Naive thymus-derived CD4-positive, alpha-beta T cell (primary cell): ENCODE measurements around the gene MED12L. TPM values are rescaled to one million over a fixed set of nuclear protein-coding genes. Genes with fewer than 3 reads are reported as not detected.

ENCODE experiments used
- ATAC-seq: fragments of 150-1000 bp; cut with Tn5 transposase; 2 replicates; pipeline ENCODE4 v1.10.0; 2021; ENCODE audit warnings: mild to moderate bottlenecking, moderate library complexity
- CTCF ChIA-PET: fragments of 350-600 bp; sonication (Branson Sonifier 250); formaldehyde crosslinking; loops from one replicate; lab custom pipeline; 2021; ENCODE audit warnings: antibody characterized with exemption; lab: Charles Lee
- POLR2A ChIA-PET: fragments of 350-600 bp; sonication (Branson Sonifier 250); formaldehyde crosslinking; loops from one replicate; lab custom pipeline; 2021; ENCODE audit warnings: antibody characterized with exemption, inconsistent platforms; lab: Charles Lee
- DNase-seq, 9 donors: peaks; one replicate each; pipeline versions ENCODE4 v3.0.0 to v3.0.0-alpha.2; 2020 to 2022; ENCODE audit warnings: mixed read lengths in 1 of 9
- H3K27ac ChIP-seq: one replicate; pipeline ENCODE4 v1.7.0; 2013; ENCODE audit warnings: mild to moderate bottlenecking, low read depth, low read length, moderate library complexity
- H3K27me3 ChIP-seq, 2 donors: one replicate each; pipeline ENCODE4 v1.7.0; 2013; ENCODE audit warnings: low read length in 2 of 2, mild to moderate bottlenecking in 2 of 2, moderate library complexity in 2 of 2; ENCODE audit not compliant: control insufficient read depth in 2 of 2, insufficient read depth in 2 of 2
- H3K36me3 ChIP-seq, 3 experiments: 1 replicate in 2 of 3; 2 replicates in 1 of 3; pipeline ENCODE4 v1.7.0; 2013; ENCODE audit warnings: low read length in 3 of 3, mild to moderate bottlenecking in 3 of 3, moderate library complexity in 1 of 3; ENCODE audit not compliant: insufficient read depth in 3 of 3, control insufficient read depth in 2 of 3
- H3K4me1 ChIP-seq, 2 donors: one replicate each; pipeline ENCODE4 v1.7.0; 2013; ENCODE audit warnings: low read length in 2 of 2, mild to moderate bottlenecking in 2 of 2, moderate library complexity in 1 of 2; ENCODE audit not compliant: control insufficient read depth in 2 of 2, insufficient read depth in 2 of 2
- H3K4me3 ChIP-seq: 2 replicates; pipeline ENCODE4 v1.7.0; 2013; ENCODE audit warnings: mild to moderate bottlenecking, low read length
- H3K9me3 ChIP-seq, 3 experiments: 1 replicate in 2 of 3; 2 replicates in 1 of 3; pipeline ENCODE4 v1.7.0; 2013; ENCODE audit warnings: low read length in 3 of 3; ENCODE audit not compliant: control insufficient read depth in 2 of 3
- H3K27ac Mint-ChIP-seq, 9 donors: one replicate each; pipeline ENCODE4 v1.8.0; 2020 to 2022; ENCODE audit warnings: mixed read lengths in 9 of 9, mild to moderate bottlenecking in 8 of 9, moderate library complexity in 5 of 9, inconsistent platforms in 2 of 9
- H3K27me3 Mint-ChIP-seq, 5 donors: one replicate each; pipeline ENCODE4 v1.8.0; 2021 to 2022; ENCODE audit warnings: mixed read lengths in 5 of 5, mild to moderate bottlenecking in 1 of 5
- H3K36me3 Mint-ChIP-seq, 5 donors: one replicate each; pipeline ENCODE4 v1.8.0; 2020 to 2022; ENCODE audit warnings: mixed read lengths in 5 of 5, mild to moderate bottlenecking in 3 of 5, inconsistent platforms in 1 of 5
- H3K4me1 Mint-ChIP-seq, 7 donors: one replicate each; pipeline ENCODE4 v1.8.0; 2020 to 2022; ENCODE audit warnings: mixed read lengths in 7 of 7, mild to moderate bottlenecking in 3 of 7, inconsistent platforms in 1 of 7
- H3K4me3 Mint-ChIP-seq, 10 donors: one replicate each; pipeline ENCODE4 v1.8.0; 2020 to 2022; ENCODE audit warnings: mild to moderate bottlenecking in 10 of 10, mixed read lengths in 10 of 10, moderate library complexity in 6 of 10, inconsistent platforms in 2 of 10
- H3K9me3 Mint-ChIP-seq, 11 donors: one replicate each; pipeline ENCODE4 v1.8.0; 2020 to 2022; ENCODE audit warnings: mixed read lengths in 11 of 11, mild to moderate bottlenecking in 4 of 11, inconsistent platforms in 1 of 11, moderate library complexity in 1 of 11
- intact Hi-C, 2 donors: fragments of 100-400 bp; cut with micrococcal nuclease; formaldehyde crosslinking; loops; one replicate each; pipeline ENCODE4 v1.15.1; 2023
- polyA plus RNA-seq, 2 donors: library from polyadenylated mRNA; unstranded; fragments of 300-500 nt; fragmentation: Illumina TruSeq; gene quantifications; one replicate each; pipeline ENCODE4 v1.2.3, GENCODE V29; 2021
- total RNA-seq, 6 experiments: library from RNA in 5 of 6; stranded (reverse) in 5 of 6; gene quantifications; 1 replicate in 5 of 6; 2 replicates in 1 of 6; pipeline ENCODE4 v1.2.3 and lab custom pipeline; 2021 to 2026

MED12L gene
- total and polyA plus RNA-seq, 7 experiments from 2014 or later = 0.32 to 4.9 (median 0.68) TPM; not detected in 2

GRCh38 chr3:151269631-151270030, 184.2 kb downstream of the MED12L start:
- Histone ChIP-seq H3K4me1 (no peaks in the 10 kb centered on the region), H3K27ac (no peak overlapping the region), H3K36me3 (no peaks in the 10 kb centered on the region), H3K4me3 (no peak overlapping the region), H3K27me3 (no peaks in the 10 kb centered on the region), H3K9me3 (no peaks in the 10 kb centered on the region)
- ChIA-PET POLR2A (interaction anchor here (0.8 kb wide), 1 partner anchor 9 kb away, joined by 3 read pairs; the partner anchor contains the start of gene P2RY14), CTCF (no interaction called here)
- peaks cover 0 to 32% (median 0%) of the 10 kb centered on the region in 5 donors for H3K36me3 Mint-ChIP-seq
- H3K9me3 Mint-ChIP-seq = peaks cover 0 to 5% (median 0%) of the 10 kb centered on the region in 11 donors
- intact Hi-C loops = loop anchor here in 1 of 2 donors (2.0 to 10.0 kb wide), 4 partner anchors 13 to 865 kb away; partner anchors contain the start of genes GPR171 and TSC22D2
- H3K4me1 Mint-ChIP-seq = peaks cover 9 to 67% (median 22%) of the 10 kb centered on the region in 7 donors
- H3K27me3 Mint-ChIP-seq = peaks cover 0 to 4% (median 0%) of the 10 kb centered on the region in 5 donors
- H3K27ac Mint-ChIP-seq = peak overlapping the region in 3 of 9 donors; percentile 10 to 66 (median 63)
- ATAC-seq = no peak
- peak overlapping the region in 3 of 10 donors; percentile 1 to 72 (median 6) for H3K4me3 Mint-ChIP-seq
- DNase-seq = no peak

- no peak for ATAC-seq
- Mint-ChIP-seq H3K4me1 (peaks cover 22 to 69% (median 43%) of the 10 kb centered on the region in 7 donors), H3K36me3 (peaks cover 0 to 28% (median 0%) of the 10 kb centered on the region in 5 donors), H3K27me3 (no peaks in the 10 kb centered on the region), H3K9me3 (peaks cover 0 to 2% (median 0%) of the 10 kb centered on the region in 11 donors), H3K4me3 (peak overlapping the region in 1 of 10 donors; percentile 9), H3K27ac (peak overlapping the region in 1 of 9 donors; percentile 70)
- Histone ChIP-seq H3K4me1 (peaks cover 20 to 21% of the 10 kb centered on the region in 2 donors), H3K36me3 (no peaks in the 10 kb centered on the region), H3K27ac (no peak overlapping the region), H3K9me3 (no peaks in the 10 kb centered on the region), H3K27me3 (no peaks in the 10 kb centered on the region), H3K4me3 (no peak overlapping the region)
- no peak for DNase-seq
- ChIA-PET CTCF (interaction anchor here (1.0 kb wide), 1 partner anchor 12 kb away, joined by 3 read pairs; no protein-coding TSS in a partner anchor), POLR2A (interaction anchor here (1.5 kb wide), 2 partner anchors 8 to 104 kb away, joined by 4 read pairs; no protein-coding TSS in a partner anchor)
- intact Hi-C loops = loop anchor here in 1 of 2 donors (5.0 to 10.0 kb wide), 2 partner anchors 728 to 870 kb away; partner anchors contain the start of genes EIF2A, SERP1 and TSC22D2
Measured at GRCh38 chr3:151275091-151275490, 189.6 kb downstream of the MED12L start.

DNA sequence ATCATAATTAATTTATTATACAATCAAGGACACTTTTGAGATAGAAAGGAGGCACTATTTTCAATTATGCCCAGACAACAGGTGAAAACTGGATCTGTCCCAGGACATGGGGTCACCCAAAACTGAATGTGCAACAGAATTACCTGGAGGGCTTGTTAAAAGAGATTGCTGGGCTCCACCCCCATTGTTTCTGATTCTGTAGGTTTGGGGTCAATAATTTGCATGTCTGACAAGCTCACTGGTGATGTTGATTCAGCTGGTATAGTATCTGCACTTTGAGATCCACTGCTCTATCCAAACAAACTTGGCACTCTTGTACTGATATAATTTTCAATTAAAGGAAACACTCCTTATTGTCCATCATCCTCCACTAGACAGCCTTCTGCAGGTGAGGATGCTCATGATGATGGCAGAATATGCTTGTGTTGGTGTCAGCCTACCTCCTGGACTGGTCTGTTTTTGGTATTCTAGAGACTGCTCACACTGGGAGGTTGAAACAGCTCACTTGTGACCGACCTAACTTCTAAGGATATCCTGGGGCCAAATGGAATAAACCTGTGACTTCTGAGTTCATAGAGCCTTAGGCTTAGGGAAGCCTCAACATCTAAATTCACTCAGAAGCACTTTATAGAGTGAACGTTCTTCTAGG, 190.7 kb downstream of the MED12L start:
- Histone ChIP-seq H3K27me3 (no peaks in the 10 kb centered on the region), H3K4me3 (no peak overlapping the region), H3K27ac (no peak overlapping the region), H3K36me3 (no peaks in the 10 kb centered on the region), H3K9me3 (no peaks in the 10 kb centered on the region), H3K4me1 (peaks cover 20 to 21% of the 10 kb centered on the region in 2 donors)
- Mint-ChIP-seq H3K4me3 (peak overlapping the region; percentile 8 to 76 (median 44)), H3K36me3 (peaks cover 0 to 26% (median 0%) of the 10 kb centered on the region in 5 donors), H3K9me3 (peaks cover 0 to 2% (median 0%) of the 10 kb centered on the region in 11 donors), H3K4me1 (peaks cover 21 to 63% (median 43%) of the 10 kb centered on the region in 7 donors), H3K27me3 (no peaks in the 10 kb centered on the region), H3K27ac (peak overlapping the region; percentile 1 to 93 (median 67))
- ATAC-seq (peak; percentile 4), DNase-seq (no peak)
- POLR2A ChIA-PET = interaction anchor here (0.6 to 1.5 kb wide), 3 partner anchors 9 to 93 kb away, joined by 3 to 4 read pairs (median 3); no protein-coding TSS in a partner anchor
- intact Hi-C loops = loop anchor here in 1 of 2 donors (1.0 to 10.0 kb wide), 3 partner anchors 8 to 871 kb away; partner anchors contain the start of genes EIF2A, SERP1 and TSC22D2
- CTCF ChIA-PET = interaction anchor here (0.6 to 7.4 kb wide), 4 partner anchors 11 to 806 kb away, joined by 3 to 133 read pairs (median 4); no protein-coding TSS in a partner anchor

- Histone ChIP-seq H3K4me3 (no peak overlapping the region), H3K4me1 (peaks cover 20 to 21% of the 10 kb centered on the region in 2 donors), H3K36me3 (no peaks in the 10 kb centered on the region), H3K27ac (no peak overlapping the region), H3K27me3 (no peaks in the 10 kb centered on the region), H3K9me3 (no peaks in the 10 kb centered on the region)
- intact Hi-C loops = loop anchor here in 1 of 2 donors (1.0 to 10.0 kb wide), 3 partner anchors 8 to 872 kb away; partner anchors contain the start of genes EIF2A, SERP1 and TSC22D2
- POLR2A ChIA-PET = interaction anchor here (0.6 to 1.5 kb wide), 2 partner anchors 10 to 93 kb away, joined by 3 to 4 read pairs; no protein-coding TSS in a partner anchor
- Mint-ChIP-seq H3K4me3 (peak overlapping the region; percentile 8 to 76 (median 44)), H3K4me1 (peaks cover 21 to 63% (median 43%) of the 10 kb centered on the region in 7 donors), H3K36me3 (peaks cover 0 to 26% (median 0%) of the 10 kb centered on the region in 5 donors), H3K9me3 (peaks cover 0 to 2% (median 0%) of the 10 kb centered on the region in 11 donors), H3K27ac (peak overlapping the region; percentile 1 to 93 (median 67)), H3K27me3 (no peaks in the 10 kb centered on the region)
- CTCF ChIA-PET = interaction anchor here (0.6 to 7.4 kb wide), 4 partner anchors 49 to 807 kb away, joined by 3 to 133 read pairs (median 56); no protein-coding TSS in a partner anchor
- DNase-seq (peak in 8 of 9 donors; percentile 12 to 56 (median 25)), ATAC-seq (peak; percentile 85)
Measured at GRCh38 chr3:151276687-151277042, 191.2 kb downstream of the MED12L start.

DNA sequence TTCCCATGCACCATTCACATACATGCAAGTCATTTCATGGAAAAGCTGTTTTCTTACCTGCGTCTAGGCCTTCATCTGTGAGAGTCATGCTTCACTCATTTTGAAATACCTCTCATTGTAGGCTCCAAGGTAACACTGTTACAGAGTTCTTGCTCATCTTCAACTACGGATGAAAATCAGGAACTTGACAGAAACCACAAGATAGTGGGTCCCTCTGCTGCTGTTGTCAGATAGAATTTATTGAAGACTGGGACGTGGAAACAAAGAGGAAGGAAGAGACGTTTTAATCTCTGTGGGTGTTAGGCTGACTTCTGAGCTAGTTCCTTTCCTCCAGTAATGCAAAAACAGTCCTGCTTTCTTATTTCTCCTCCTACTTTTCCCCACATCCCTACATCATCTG, 192.8 kb downstream of the MED12L start, which contains the start of gene P2RY14:
P2RY14 (minus strand) TSS at position 313 of the 400 bp plus-strand sequence. CDS start 64,226 bp downstream, outside the sequence.
- peak within 1 kb of the TSS in 7 of 10 donors; percentile 32 to 81 (median 53) for H3K4me3 Mint-ChIP-seq
- peaks cover 20 to 21% of the 10 kb centered on the region in 2 donors for H3K4me1 ChIP-seq
- peaks cover 21 to 67% (median 44%) of the 10 kb centered on the region in 7 donors for H3K4me1 Mint-ChIP-seq
- ChIA-PET CTCF (interaction anchor here (0.9 to 7.4 kb wide), 5 partner anchors 10 to 115 kb away, joined by 3 to 133 read pairs (median 5); no protein-coding TSS in a partner anchor), POLR2A (interaction anchor here (0.5 to 5.8 kb wide), 11 partner anchors 8 to 111 kb away, joined by 3 to 39 read pairs (median 3); partner anchors contain the start of gene GPR171)
- ATAC-seq (peak; percentile 69), DNase-seq (peak in 2 of 9 donors; percentile 21 to 23)
- H3K4me3 ChIP-seq = no peak within 1 kb of the TSS
- H3K27ac Mint-ChIP-seq = peak within 1 kb of the TSS; percentile 59 to 92 (median 76)
- no peaks in the 10 kb centered on the region for H3K27me3 Mint-ChIP-seq
- H3K36me3 ChIP-seq = no peaks in the 10 kb centered on the region
- no peaks in the 10 kb centered on the region for H3K9me3 ChIP-seq
- H3K36me3 Mint-ChIP-seq = peaks cover 0 to 17% (median 0%) of the 10 kb centered on the region in 5 donors
- peak within 1 kb of the TSS; percentile 45 for H3K27ac ChIP-seq
- intact Hi-C loops = loop anchor here (1.0 to 10.0 kb wide), 4 partner anchors 51 to 873 kb away; partner anchors contain the start of genes EIF2A (in 1 of the 2), SERP1 (in 1 of the 2) and TSC22D2 (in 1 of the 2)
- no peaks in the 10 kb centered on the region for H3K27me3 ChIP-seq
- H3K9me3 Mint-ChIP-seq = peaks cover 0 to 2% (median 0%) of the 10 kb centered on the region in 11 donors
